ENCODE data around the gene CD96.

The CD96 gene

DNA sequence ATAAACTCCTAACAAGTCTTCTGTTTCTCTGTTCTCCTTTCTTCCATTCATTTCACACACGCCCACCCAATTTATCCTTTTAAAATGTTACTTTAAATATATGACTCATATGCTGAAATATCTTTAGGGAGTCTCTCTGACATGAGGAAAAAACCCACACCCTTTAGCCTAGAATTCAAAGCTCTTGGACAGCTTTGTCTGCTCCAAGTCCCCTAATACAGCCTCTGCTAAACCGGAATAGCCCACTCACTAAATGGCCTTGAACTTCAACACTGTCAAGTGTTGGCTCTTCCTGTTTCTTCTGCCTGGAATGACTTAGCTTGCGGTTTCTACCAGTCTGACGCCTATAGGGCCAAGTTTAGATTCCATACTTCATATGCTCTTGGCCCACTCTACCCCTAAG is 3.3 kb upstream of the CD96 start:
- H3K4me3 ChIP-seq (ENCODE audit: low read length): no peak overlapping the region
- TF ChIP-seq, protein P1, sequence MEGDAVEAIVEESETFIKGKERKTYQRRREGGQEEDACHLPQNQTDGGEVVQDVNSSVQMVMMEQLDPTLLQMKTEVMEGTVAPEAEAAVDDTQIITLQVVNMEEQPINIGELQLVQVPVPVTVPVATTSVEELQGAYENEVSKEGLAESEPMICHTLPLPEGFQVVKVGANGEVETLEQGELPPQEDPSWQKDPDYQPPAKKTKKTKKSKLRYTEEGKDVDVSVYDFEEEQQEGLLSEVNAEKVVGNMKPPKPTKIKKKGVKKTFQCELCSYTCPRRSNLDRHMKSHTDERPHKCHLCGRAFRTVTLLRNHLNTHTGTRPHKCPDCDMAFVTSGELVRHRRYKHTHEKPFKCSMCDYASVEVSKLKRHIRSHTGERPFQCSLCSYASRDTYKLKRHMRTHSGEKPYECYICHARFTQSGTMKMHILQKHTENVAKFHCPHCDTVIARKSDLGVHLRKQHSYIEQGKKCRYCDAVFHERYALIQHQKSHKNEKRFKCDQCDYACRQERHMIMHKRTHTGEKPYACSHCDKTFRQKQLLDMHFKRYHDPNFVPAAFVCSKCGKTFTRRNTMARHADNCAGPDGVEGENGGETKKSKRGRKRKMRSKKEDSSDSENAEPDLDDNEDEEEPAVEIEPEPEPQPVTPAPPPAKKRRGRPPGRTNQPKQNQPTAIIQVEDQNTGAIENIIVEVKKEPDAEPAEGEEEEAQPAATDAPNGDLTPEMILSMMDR (IDR thresholded peaks at IDR 0.05; ENCODE audit: insufficient read depth, low read depth, low read length, missing control alignments): no peak
- DNase-seq (ENCODE audit: low read depth): peak; percentile 24

DNA sequence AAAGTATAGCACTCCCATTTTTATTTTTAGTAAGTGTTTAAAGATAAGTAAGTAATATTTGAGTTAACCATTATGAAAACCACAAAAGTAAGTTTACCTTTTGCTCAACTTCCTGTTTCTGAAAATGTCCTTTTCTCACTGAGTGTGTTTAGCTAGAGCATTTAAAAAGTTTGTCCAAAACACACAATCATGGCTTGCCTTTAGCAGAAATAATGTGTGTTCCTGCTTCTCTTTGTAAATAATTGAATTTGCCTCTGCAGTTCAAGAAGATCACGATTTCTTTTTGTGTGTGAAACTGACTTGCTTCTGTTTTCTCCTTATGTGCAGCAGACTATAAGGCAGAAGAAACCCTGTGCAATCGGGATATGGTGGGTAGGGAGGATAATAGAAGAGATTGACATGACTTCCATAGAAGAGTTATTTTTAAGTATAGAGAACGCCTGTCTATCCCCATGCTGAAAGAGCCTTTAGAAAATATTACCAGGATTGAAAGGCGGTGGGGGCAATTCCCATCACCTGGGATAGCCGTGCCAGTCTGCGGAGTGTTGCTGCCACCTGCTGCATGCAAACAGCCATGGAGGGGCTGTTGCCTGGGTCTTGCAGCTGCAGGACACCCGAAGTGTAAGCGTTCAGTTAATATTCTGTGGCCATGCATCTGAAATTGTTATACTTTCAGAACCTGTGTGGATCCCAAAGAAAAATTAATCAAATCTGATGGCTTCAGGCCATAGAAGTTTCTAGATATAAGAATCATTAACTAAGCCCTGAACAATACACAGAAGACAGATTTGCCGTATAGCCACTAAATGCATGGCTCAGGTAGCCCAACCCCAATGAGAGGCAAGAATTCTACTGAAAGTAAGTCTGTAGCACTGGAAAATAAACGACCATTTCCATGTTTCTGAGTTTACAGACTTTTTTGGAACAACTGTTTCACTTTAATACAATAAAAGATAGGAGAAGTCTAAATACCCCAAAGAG is 2.4 kb upstream of the CD96 start:
- no peak overlapping the region for H3K4me3 ChIP-seq (ENCODE audit: low read length)
- TF ChIP-seq, protein P1 (IDR thresholded peaks at IDR 0.05; ENCODE audit: insufficient read depth, low read depth, low read length, missing control alignments): peak; percentile 90
- peak; percentile 71 for DNase-seq (ENCODE audit: low read depth)

DNA sequence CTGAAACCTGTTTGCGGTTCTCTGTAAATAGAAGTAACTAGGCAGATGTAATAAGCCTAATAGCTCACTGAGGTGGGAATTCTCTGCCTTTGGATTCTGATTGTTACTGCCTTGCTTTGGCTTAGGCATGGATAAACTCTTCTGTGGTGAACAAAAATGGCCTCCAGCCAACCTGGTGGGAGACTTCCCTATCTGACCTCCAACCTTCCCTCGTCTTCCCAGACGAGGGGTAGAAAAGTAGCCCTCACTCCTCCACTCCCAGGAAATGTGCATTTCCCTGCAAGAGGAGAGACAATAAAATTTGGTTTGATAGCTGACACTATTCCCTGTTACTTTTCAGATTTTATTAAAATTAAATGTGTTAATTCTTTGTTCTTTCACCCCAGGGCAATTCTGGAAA is 606 bp upstream of the CD96 start:
- no peak for DNase-seq (ENCODE audit: low read depth)
- TF ChIP-seq, protein P1 (IDR thresholded peaks at IDR 0.05; ENCODE audit: insufficient read depth, low read depth, low read length, missing control alignments): no peak
- no peak overlapping the region for H3K4me3 ChIP-seq (ENCODE audit: low read length)

DNA sequence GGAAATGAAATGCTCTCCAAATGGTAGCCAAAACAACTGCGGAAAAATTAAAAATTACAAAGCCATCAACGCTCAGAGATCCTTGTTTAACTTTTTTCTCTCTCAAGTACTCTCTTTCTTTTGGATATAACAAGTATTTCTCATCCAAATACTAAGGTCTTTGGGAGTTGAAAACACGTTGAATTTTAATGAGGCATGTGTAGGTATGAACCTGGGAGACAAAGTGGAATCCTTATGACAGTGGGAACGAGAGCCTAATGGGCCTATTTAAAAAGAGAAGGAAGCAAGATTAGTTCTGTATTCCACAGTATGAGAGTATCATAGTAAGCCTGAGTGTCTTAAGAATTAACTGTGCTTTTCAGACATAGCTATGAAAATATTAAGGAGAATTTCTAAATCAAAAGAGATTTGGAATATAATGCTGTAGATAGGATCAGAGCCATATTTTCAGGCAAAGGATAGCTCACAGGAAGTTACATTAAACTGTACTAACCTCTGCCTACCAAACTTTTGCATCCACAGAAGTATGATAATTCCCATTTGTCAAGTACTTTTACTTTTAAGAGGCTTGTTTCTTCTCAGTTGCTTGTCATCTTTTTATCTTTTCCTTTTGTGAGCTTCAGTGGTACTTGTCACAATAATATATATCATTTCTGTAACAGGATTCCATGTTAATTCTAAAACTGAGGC is 759 bp downstream of the CD96 start:
- TF ChIP-seq, protein P1 (IDR thresholded peaks at IDR 0.05; ENCODE audit: insufficient read depth, low read depth, low read length, missing control alignments): no peak
- no peak overlapping the region for H3K4me3 ChIP-seq (ENCODE audit: low read length)
- DNase-seq (ENCODE audit: low read depth): no peak

DNA sequence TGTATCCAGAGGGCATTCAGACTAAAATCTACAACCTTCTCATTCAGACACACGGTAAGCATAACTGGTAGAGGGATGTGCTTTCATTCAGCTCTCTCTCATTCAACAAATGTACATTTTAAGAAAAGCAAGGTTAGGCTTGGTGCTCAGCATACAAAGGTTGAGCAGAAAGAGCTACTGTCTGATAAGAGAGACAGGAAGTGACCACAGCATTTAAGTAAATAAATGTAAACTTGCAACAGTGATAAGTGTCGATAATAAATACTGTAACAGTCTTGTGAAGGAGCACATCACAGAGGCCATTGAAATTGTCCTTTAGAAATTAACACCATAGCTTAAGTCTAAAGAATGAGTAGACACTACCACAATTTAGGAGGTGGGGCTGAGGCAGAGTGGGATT is 3.4 kb downstream of the CD96 start:
- H3K4me3 ChIP-seq (ENCODE audit: low read length): no peak overlapping the region
- DNase-seq (ENCODE audit: low read depth): no peak
- TF ChIP-seq, protein P1 (IDR thresholded peaks at IDR 0.05; ENCODE audit: insufficient read depth, low read depth, low read length, missing control alignments): no peak

DNA sequence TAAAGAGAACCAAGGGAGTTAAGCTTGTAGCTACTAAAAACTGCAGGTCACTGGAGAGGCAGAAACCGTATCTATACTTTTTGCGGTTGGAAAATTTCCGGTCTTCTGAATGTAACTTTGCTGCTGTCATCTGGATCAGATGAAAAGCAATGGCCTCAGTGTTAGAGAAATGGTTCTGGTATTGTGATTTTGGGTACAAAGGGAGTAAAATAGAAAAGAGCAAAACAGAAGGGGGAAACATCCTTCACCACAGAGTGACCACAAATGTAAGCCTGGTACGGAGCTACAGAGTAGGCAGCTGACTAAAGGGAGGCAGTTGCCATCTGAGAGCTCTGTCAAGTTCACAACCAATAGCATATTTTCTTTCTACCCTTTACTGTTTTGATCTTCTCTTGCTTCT is 5.6 kb downstream of the CD96 start:
- TF ChIP-seq, protein P1 (IDR thresholded peaks at IDR 0.05; ENCODE audit: insufficient read depth, low read depth, low read length, missing control alignments): no peak
- no peak for DNase-seq (ENCODE audit: low read depth)
- H3K4me3 ChIP-seq (ENCODE audit: low read length): no peak overlapping the region

Measured in epithelial cell of esophagus (primary cell).